C4-2B (cell line): ENCODE measurements around the gene ZXDA.

ENCODE experiments used
- CTCF ChIP-seq: fragments of 450-650 bp; conservative IDR thresholded peaks from 2 replicates; pipeline ENCODE4 v1.5.1; 2017; ENCODE audit warnings: mild to moderate bottlenecking
- ZFX ChIP-seq: fragments of 450-650 bp; IDR thresholded peaks from 2 replicates; pipeline ENCODE4 v1.6.1; 2017

DNA sequence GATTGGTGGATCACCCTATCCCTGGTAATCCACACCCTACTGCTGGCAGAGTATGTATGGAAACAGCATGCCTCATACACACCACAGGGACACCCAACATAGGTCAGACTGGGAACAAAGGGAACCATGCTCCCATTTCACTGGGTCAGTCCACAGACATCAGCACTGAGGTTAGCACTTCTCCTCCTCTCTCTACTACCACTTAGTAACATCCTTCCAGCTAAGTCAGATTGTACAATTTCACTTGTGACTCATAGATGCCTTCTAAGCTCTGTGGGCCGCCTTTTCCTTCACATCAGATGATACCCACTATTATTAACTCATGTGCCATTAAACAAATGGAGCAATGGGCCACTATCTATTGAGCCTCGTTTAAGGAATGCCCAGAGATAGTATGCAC, 15.5 kb upstream of the ZXDA start:
- TF ChIP-seq CTCF: no peak
- TF ChIP-seq ZFX: no peak
